Fibroblast of lung (primary cell): ENCODE data around the gene CST7. TPM values are rescaled to one million over a fixed set of nuclear protein-coding genes. Genes with fewer than 3 reads are reported as not detected.
"Not testable (repeated sequence)": the region's sequence is repeated elsewhere in the genome, so short reads cannot be mapped to it uniquely, and the experiment has no call there.

Experiments used
- DNase-seq, 2 donors: peaks; one replicate each; pipeline versions ENCODE4 v3.0.0 to v3.0.0-alpha.2; 2010; ENCODE audit warnings: low read depth in 2 of 2
- H2AFZ ChIP-seq: 2 replicates; pipeline ENCODE4 v1.5.1; 2012; ENCODE audit warnings: low read length, control low read depth, inconsistent platforms
- H3K27ac ChIP-seq: 2 replicates; pipeline ENCODE4 v1.5.1; 2011; ENCODE audit warnings: low read length, control low read depth; ENCODE audit not compliant: insufficient read depth
- H3K27me3 ChIP-seq: 2 replicates; pipeline ENCODE4 v1.5.1; 2011; ENCODE audit warnings: mild to moderate bottlenecking, low read length; ENCODE audit not compliant: control insufficient read depth, insufficient read depth
- H3K36me3 ChIP-seq: 2 replicates; pipeline ENCODE4 v1.5.1; 2011; ENCODE audit warnings: low read length; ENCODE audit not compliant: control insufficient read depth, insufficient read depth
- H3K4me1 ChIP-seq: 2 replicates; pipeline ENCODE4 v1.5.1; 2011; ENCODE audit warnings: low read length; ENCODE audit not compliant: control insufficient read depth, insufficient read depth; ENCODE audit errors: extremely low read depth
- H3K4me2 ChIP-seq: 2 replicates; pipeline ENCODE4 v1.5.1; 2011; ENCODE audit warnings: low read length, control low read depth; ENCODE audit not compliant: insufficient read depth; ENCODE audit errors: extremely low read depth
- H3K4me3 ChIP-seq, 4 experiments: fragments of 200-600 bp in 1 of 4; sonication (generic) in 1 of 4; replicated peaks in 1 of 4; 2 replicates each; pipeline ENCODE4 v1.5.1; 2011 to 2016; ENCODE audit warnings: low read length in 4 of 4, low read depth in 3 of 4, mild to moderate bottlenecking in 3 of 4, control low read depth in 2 of 4, inconsistent platforms in 1 of 4, mixed read lengths in 1 of 4; ENCODE audit not compliant: insufficient read depth in 1 of 4; ENCODE audit errors: control extremely low read depth in 1 of 4
- H3K79me2 ChIP-seq: 2 replicates; pipeline ENCODE4 v1.5.1; 2012; ENCODE audit warnings: mild to moderate bottlenecking, low read length, inconsistent platforms; ENCODE audit not compliant: control insufficient read depth, insufficient read depth
- H3K9ac ChIP-seq: 2 replicates; pipeline ENCODE4 v1.5.1; 2011; ENCODE audit warnings: mild to moderate bottlenecking, low read length, control low read depth; ENCODE audit not compliant: insufficient read depth
- H3K9me3 ChIP-seq: 2 replicates; pipeline ENCODE4 v1.5.1; 2012; ENCODE audit warnings: low read depth, low read length; ENCODE audit not compliant: control insufficient read depth, insufficient read depth
- H4K20me1 ChIP-seq: 2 replicates; pipeline ENCODE4 v1.5.1; 2011; ENCODE audit warnings: low read length; ENCODE audit not compliant: control insufficient read depth, insufficient read depth; ENCODE audit errors: extremely low read depth
- EZH2 ChIP-seq: IDR thresholded peaks from 2 replicates; pipeline ENCODE4 v1.5.1; 2012; ENCODE audit warnings: low read length, control low read depth, mild to moderate bottlenecking; ENCODE audit errors: missing control alignments
- polyA plus RNA-seq, 2 donors: library from polyadenylated mRNA; depleted of rRNA in 1 of 2; stranded (reverse) in 1 of 2; unstranded in 1 of 2; fragments of >200 nt; gene quantifications; 2 replicates each; pipeline ENCODE4 v1.2.1, GENCODE V29; 2011 to 2012; ENCODE audit warnings: missing spikeins in 1 of 2
- total RNA-seq: library from RNA; depleted of rRNA; stranded (reverse); fragments of >200 nt; gene quantifications from 2 replicates; pipeline ENCODE4 v1.2.1, GENCODE V29; 2014
- TF ChIP-seq, protein P1 (sequence below), 2 donors: IDR thresholded peaks in 1 of 2; conservative IDR thresholded peaks in 1 of 2; 1 replicate in 1 of 2; 2 replicates in 1 of 2; pipeline ENCODE4 v1.5.1; 2011 to 2012; ENCODE audit warnings: low read length in 2 of 2, control low read depth in 1 of 2, inconsistent platforms in 1 of 2, low read depth in 1 of 2, mild to moderate bottlenecking in 1 of 2

The CST7 gene
- total and polyA plus RNA-seq, 2 donors (not counting 1 experiment from before 2014, with no cell fraction given), result not detected

DNA sequence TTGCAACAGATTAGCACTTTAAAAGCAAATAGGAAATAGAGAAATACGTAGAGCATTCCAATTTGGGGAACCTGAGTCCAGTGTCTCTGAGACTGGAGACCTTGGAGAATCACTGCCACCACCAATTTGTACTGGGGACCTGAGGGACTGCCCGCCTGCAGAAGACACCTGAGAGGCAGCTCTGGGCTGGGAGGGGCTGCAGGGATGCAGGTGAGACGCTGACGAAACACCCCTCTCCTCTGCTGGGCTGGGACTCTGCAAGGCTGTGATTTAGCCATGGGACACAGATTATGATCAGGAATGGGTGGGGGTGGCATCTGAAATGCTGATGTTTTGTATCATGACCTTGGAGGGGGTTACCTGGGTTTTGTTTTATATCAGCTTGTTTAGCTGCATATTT, 50.5 kb downstream of the CST7 start:
- no peaks in the 10 kb centered on the region for H3K79me2 ChIP-seq
- H3K36me3 ChIP-seq, result no peaks in the 10 kb centered on the region
- H3K4me1 ChIP-seq, result peaks cover 4% of the 10 kb centered on the region
- no peaks in the 10 kb centered on the region for H4K20me1 ChIP-seq
- H3K4me2 ChIP-seq, result no peak overlapping the region
- TF ChIP-seq, protein P1, sequence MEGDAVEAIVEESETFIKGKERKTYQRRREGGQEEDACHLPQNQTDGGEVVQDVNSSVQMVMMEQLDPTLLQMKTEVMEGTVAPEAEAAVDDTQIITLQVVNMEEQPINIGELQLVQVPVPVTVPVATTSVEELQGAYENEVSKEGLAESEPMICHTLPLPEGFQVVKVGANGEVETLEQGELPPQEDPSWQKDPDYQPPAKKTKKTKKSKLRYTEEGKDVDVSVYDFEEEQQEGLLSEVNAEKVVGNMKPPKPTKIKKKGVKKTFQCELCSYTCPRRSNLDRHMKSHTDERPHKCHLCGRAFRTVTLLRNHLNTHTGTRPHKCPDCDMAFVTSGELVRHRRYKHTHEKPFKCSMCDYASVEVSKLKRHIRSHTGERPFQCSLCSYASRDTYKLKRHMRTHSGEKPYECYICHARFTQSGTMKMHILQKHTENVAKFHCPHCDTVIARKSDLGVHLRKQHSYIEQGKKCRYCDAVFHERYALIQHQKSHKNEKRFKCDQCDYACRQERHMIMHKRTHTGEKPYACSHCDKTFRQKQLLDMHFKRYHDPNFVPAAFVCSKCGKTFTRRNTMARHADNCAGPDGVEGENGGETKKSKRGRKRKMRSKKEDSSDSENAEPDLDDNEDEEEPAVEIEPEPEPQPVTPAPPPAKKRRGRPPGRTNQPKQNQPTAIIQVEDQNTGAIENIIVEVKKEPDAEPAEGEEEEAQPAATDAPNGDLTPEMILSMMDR (conservative IDR thresholded peaks at IDR 0.05 in 1 of 2, IDR thresholded peaks at IDR 0.05 in 1 of 2; ENCODE audit: low read depth in 1 of 2, low read length in 2 of 2), result no peak
- no peak for TF ChIP-seq EZH2
- H3K27ac ChIP-seq, result no peak overlapping the region
- DNase-seq, result no peak
- no peaks in the 10 kb centered on the region for H3K9me3 ChIP-seq
- no peak overlapping the region for H2AFZ ChIP-seq
- no peak overlapping the region for H3K9ac ChIP-seq
- H3K4me3 ChIP-seq, result no peak overlapping the region
- H3K27me3 ChIP-seq, result peaks cover 14% of the 10 kb centered on the region

DNA sequence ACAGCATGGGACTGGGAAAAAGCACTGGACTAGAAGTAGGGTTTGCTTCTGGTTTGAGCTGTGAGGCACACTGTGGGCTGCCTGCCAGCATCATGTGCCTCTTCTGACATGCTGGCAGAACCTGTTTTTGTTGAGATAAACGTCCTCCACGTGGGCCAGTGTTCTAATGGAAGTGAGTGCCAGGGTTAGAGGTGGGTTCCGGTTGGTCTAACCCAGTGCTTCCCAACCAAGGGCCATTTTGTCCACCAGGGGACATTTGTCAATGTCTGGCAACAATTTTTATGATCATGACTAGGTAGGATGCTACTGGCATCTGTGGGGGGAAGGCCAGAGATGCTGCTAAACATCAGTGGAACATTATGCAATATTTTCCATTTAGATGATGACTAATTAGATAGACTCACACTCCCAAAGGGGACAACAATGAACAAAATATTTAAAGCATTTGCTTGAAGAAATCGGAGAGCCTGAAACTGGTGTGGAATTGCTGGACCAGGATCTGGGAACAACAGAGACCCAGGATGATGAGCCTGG, 51.3 kb downstream of the CST7 start:
- H3K9ac ChIP-seq, result no peak overlapping the region
- no peaks in the 10 kb centered on the region for H3K36me3 ChIP-seq
- no peaks in the 10 kb centered on the region for H3K9me3 ChIP-seq
- peaks cover 4% of the 10 kb centered on the region for H3K4me1 ChIP-seq
- peaks cover 14% of the 10 kb centered on the region for H3K27me3 ChIP-seq
- no peaks in the 10 kb centered on the region for H4K20me1 ChIP-seq
- H2AFZ ChIP-seq, result no peak overlapping the region
- H3K27ac ChIP-seq, result no peak overlapping the region
- TF ChIP-seq, protein P1 (conservative IDR thresholded peaks at IDR 0.05 in 1 of 2, IDR thresholded peaks at IDR 0.05 in 1 of 2; ENCODE audit: low read depth in 1 of 2, low read length in 2 of 2), result peak in 1 of 2 donors; percentile 4
- TF ChIP-seq EZH2, result no peak
- no peak overlapping the region for H3K4me3 ChIP-seq
- no peaks in the 10 kb centered on the region for H3K79me2 ChIP-seq
- DNase-seq, result peak; percentile 25 to 75
- H3K4me2 ChIP-seq, result no peak overlapping the region

DNA sequence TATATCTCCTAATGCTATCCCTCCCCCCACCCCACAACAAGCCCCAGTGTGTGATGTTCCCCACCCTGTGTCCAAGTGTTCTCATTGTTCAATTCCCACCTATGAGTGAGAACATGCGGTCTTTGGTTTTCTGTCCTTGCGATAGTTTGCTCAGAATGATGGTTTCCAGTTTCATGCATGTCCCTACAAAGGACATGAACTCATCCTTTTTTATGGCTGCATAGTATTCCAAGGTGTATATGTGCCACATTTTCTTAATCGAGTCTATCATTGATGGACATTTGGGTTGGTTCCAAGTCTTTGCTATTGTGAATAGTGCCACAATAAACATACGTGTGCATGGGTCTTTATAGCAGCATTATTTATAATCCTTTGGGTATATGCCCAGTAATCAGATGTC, 52.3 kb downstream of the CST7 start:
- H3K36me3 ChIP-seq, H3K4me1 ChIP-seq, DNase-seq, H3K27ac ChIP-seq, H3K4me3 ChIP-seq, H3K9me3 ChIP-seq, H3K4me2 ChIP-seq, H3K9ac ChIP-seq, H3K79me2 ChIP-seq, H2AFZ ChIP-seq, H4K20me1 ChIP-seq: not testable (repeated sequence)
- H3K27me3 ChIP-seq, result peaks cover 14% of the 10 kb centered on the region
